SK-N-SH (cell line): ENCODE results near the gene CDK5. TPM values are rescaled to one million over a fixed set of nuclear protein-coding genes. Genes with fewer than 3 reads are reported as not detected.

ENCODE experiments used
- CTCF ChIA-PET: fragments of 300-600, 350-600 bp; formaldehyde crosslinking; extraction: SDS; loops from one replicate; lab custom pipeline; 2021; lab: Yijun Ruan, JAX
- POLR2A ChIA-PET: fragments of 350-600 bp; sonication (Branson Sonifier 250); formaldehyde crosslinking; extraction: SDS; loops from one replicate; lab custom pipeline; 2020; ENCODE audit warnings: antibody characterized with exemption, inconsistent platforms; lab: Yijun Ruan, JAX
- DNase-seq: peaks from one replicate; pipeline ENCODE4 v3.0.0; 2012
- H2AFZ ChIP-seq: fragments of 200-600 bp; sonication (generic); 2 replicates; pipeline ENCODE4 v1.8.1; 2016; ENCODE audit warnings: antibody characterized with exemption, mild to moderate bottlenecking, low read depth
- H3F3A ChIP-seq: fragments of 200-600 bp; sonication (generic); replicated peaks from 2 replicates; pipeline ENCODE3; 2016; ENCODE audit warnings: antibody characterized with exemption, mild to moderate bottlenecking; ENCODE audit not compliant: insufficient read depth
- H3K27ac ChIP-seq, 2 experiments: fragments of 200-500 bp in 1 of 2; fragments of 200-600 bp in 1 of 2; sonication (Bioruptor generic) in 1 of 2; sonication (generic), shearing (Covaris generic) in 1 of 2; 2 replicates each; pipeline versions ENCODE4 v1.5.1 to v1.6.1; 2014 to 2016; ENCODE audit warnings: low read depth in 2 of 2, inconsistent platforms in 1 of 2, low read length in 1 of 2, mild to moderate bottlenecking in 1 of 2, mixed read lengths in 1 of 2
- H3K27me3 ChIP-seq: fragments of 200-600 bp; sonication (generic), shearing (Covaris generic); 2 replicates; pipeline ENCODE4 v1.6.1; 2016; ENCODE audit warnings: mixed run types; ENCODE audit not compliant: insufficient read depth
- H3K36me3 ChIP-seq, 2 experiments: fragments of 200-500 bp in 1 of 2; fragments of 200-600 bp in 1 of 2; sonication (Bioruptor generic) in 1 of 2; sonication (generic) in 1 of 2; replicated peaks in 1 of 2; 2 replicates each; pipeline versions ENCODE3 to v1.5.1; 2014 to 2016; ENCODE audit warnings: low read length in 1 of 2, mild to moderate bottlenecking in 1 of 2; ENCODE audit not compliant: insufficient read depth in 2 of 2, control insufficient read depth in 1 of 2
- H3K4me1 ChIP-seq, 2 experiments: fragments of 200-500 bp in 1 of 2; fragments of 200-600 bp in 1 of 2; sonication (Bioruptor generic) in 1 of 2; sonication (generic), shearing (Covaris generic) in 1 of 2; 2 replicates each; pipeline versions ENCODE4 v1.5.1 to v1.6.1; 2014 to 2016; ENCODE audit warnings: low read depth in 1 of 2, low read length in 1 of 2, mixed run types in 1 of 2; ENCODE audit not compliant: insufficient read depth in 2 of 2, control insufficient read depth in 1 of 2
- H3K4me2 ChIP-seq: fragments of 200-600 bp; sonication (generic), shearing (Covaris generic); 2 replicates; pipeline ENCODE4 v1.6.1; 2017; ENCODE audit warnings: mixed run types
- H3K4me3 ChIP-seq, 2 experiments: fragments of 200-500 bp in 1 of 2; fragments of 200-600 bp in 1 of 2; sonication (Bioruptor generic) in 1 of 2; sonication (generic), shearing (Covaris generic) in 1 of 2; 2 replicates each; pipeline versions ENCODE4 v1.5.1 to v1.8.1; 2014 to 2016; ENCODE audit warnings: low read depth in 2 of 2, inconsistent platforms in 1 of 2, low read length in 1 of 2, mild to moderate bottlenecking in 1 of 2, mixed read lengths in 1 of 2, moderate library complexity in 1 of 2
- H3K79me2 ChIP-seq: fragments of 200-600 bp; sonication (generic); 2 replicates; pipeline ENCODE4 v1.8.1; 2017; ENCODE audit warnings: mild to moderate bottlenecking; ENCODE audit not compliant: insufficient read depth
- H3K9ac ChIP-seq: fragments of 200-600 bp; sonication (generic); 2 replicates; pipeline ENCODE4 v1.6.1; 2017; ENCODE audit warnings: mixed run types
- H3K9me2 ChIP-seq: fragments of 200-600 bp; sonication (generic); 2 replicates; pipeline ENCODE4 v1.6.1; 2017; ENCODE audit warnings: mixed run types
- H3K9me3 ChIP-seq: fragments of 200-600 bp; sonication (generic); 2 replicates; pipeline ENCODE4 v1.6.1; 2017; ENCODE audit warnings: mixed run types, mild to moderate bottlenecking, moderate library complexity
- H4K20me1 ChIP-seq: fragments of 200-600 bp; sonication (generic); 2 replicates; pipeline ENCODE4 v1.6.1; 2017; ENCODE audit warnings: mild to moderate bottlenecking, mixed run types; ENCODE audit not compliant: insufficient read depth
- CHD2 ChIP-seq: fragments of 150-350 bp; IDR thresholded peaks from 2 replicates; pipeline ENCODE4 v1.6.1; 2018; ENCODE audit warnings: low read length; ENCODE audit not compliant: partially characterized antibody
- CTCF ChIP-seq: fragments of 200-600 bp; sonication (generic); IDR thresholded peaks from 2 replicates; pipeline ENCODE4 v1.6.1; 2017; ENCODE audit warnings: antibody characterized with exemption, mild to moderate bottlenecking, moderate library complexity
- EP300 ChIP-seq, 2 experiments: IDR thresholded peaks; 2 replicates each; pipeline versions ENCODE4 v1.4.0 to v1.6.1; 2012; ENCODE audit warnings: borderline replicate concordance in 1 of 2, low read depth in 1 of 2, low read length in 1 of 2
- FOXJ3 ChIP-seq: sonication (generic); formaldehyde crosslinking; IDR thresholded peaks from 2 replicates; pipeline ENCODE4 v1.5.1; 2020; ENCODE audit warnings: mild to moderate bottlenecking, missing genetic modification reagents
- GATA2 ChIP-seq: sonication (generic); formaldehyde crosslinking; IDR thresholded peaks from 2 replicates; pipeline ENCODE4 v1.5.0; 2020; ENCODE audit warnings: mild to moderate bottlenecking, missing genetic modification reagents
- IRF3 ChIP-seq: fragments of 150-350 bp; IDR thresholded peaks from 2 replicates; pipeline ENCODE4 v1.6.1; 2016; ENCODE audit warnings: mild to moderate bottlenecking, low read depth, low read length
- JUND ChIP-seq: IDR thresholded peaks from 2 replicates; pipeline ENCODE4 v1.4.0; 2012
- NFIC ChIP-seq: IDR thresholded peaks from 2 replicates; pipeline ENCODE4 v1.4.0; 2012; ENCODE audit warnings: borderline replicate concordance
- POLR2AphosphoS5 ChIP-seq: IDR thresholded peaks from 2 replicates; pipeline ENCODE4 v1.6.1; 2012; ENCODE audit warnings: low read depth, low read length
- RAD21 ChIP-seq: IDR thresholded peaks from 2 replicates; pipeline ENCODE4 v1.6.1; 2012; ENCODE audit warnings: mild to moderate bottlenecking, low read length
- RCOR1 ChIP-seq: fragments of 150-350 bp; IDR thresholded peaks from 2 replicates; pipeline ENCODE4 v1.6.1; 2017; ENCODE audit warnings: antibody characterized with exemption, low read length
- SMC3 ChIP-seq: IDR thresholded peaks from 2 replicates; pipeline ENCODE4 v1.6.1; 2012; ENCODE audit warnings: low read depth, low read length, improper control_type of control experiment
- TCF12 ChIP-seq: IDR thresholded peaks from 2 replicates; pipeline ENCODE4 v1.4.0; 2012
- YY1 ChIP-seq: IDR thresholded peaks from 2 replicates; pipeline ENCODE4 v1.4.0; 2012; ENCODE audit warnings: low read depth, mild to moderate bottlenecking
- WGBS: methylation state at CpG from one replicate; pipeline ENCODE4 v1.1.6; 2017; ENCODE audit warnings: low lambda C conversion rate; 5-methylcytosine and 5-hydroxymethylcytosine counted together
- polyA plus RNA-seq, 3 experiments: library from polyadenylated mRNA; depleted of rRNA; stranded (reverse); fragments of >200 nt; gene quantifications; 2 replicates each; pipeline ENCODE4 v1.2.3, GENCODE V29; 2012

The CDK5 gene
- polyA plus RNA-seq, 1 of the 3 experiments (the other 2 are of a cell fraction), result 125 TPM

- TF ChIP-seq CTCF (no peak), NFIC (no peak), IRF3 (no peak), CHD2 (no peak), POLR2AphosphoS5 (no peak; the same call in 1 of the 2 replicates), SMC3 (no peak)
Observed at GRCh38 chr7:151078233-151079040, 20.7 kb upstream of the CDK5 start (continued).

GRCh38 chr7:151077705-151078232 is 20.1 kb upstream of the CDK5 start:
- WGBS, result 88% methylated on average over 10 of the region's 10 CpGs
- H3K9me3 ChIP-seq, result no peaks in the 10 kb centered on the region
- no peak overlapping the region for H3K4me3 ChIP-seq
- no peak overlapping the region for H3K4me2 ChIP-seq
- no peaks in the 10 kb centered on the region for H3K9me2 ChIP-seq
- no peak overlapping the region for H2AFZ ChIP-seq
- DNase-seq, result no peak
- CTCF ChIA-PET, result interaction anchor here (1.1 to 21.3 kb wide), 9 partner anchors 9 to 656 kb away, joined by 3 to 474 read pairs (median 9); partner anchors contain the start of genes ABCB8, CDK5 and SLC4A2
- POLR2A ChIA-PET, result interaction anchor here (1.1 kb wide), 1 partner anchor 9 kb away, joined by 3 read pairs; no protein-coding TSS in a partner anchor
- peaks cover 25 to 35% of the 10 kb centered on the region in 2 experiments for H3K4me1 ChIP-seq
- no peak overlapping the region for H3K9ac ChIP-seq
- H3K27ac ChIP-seq, result peak overlapping the region in 1 of 2 experiments; percentile 8; a peak in 1 of 4 replicates
- H3K36me3 ChIP-seq, result peaks cover 25 to 70% of the 10 kb centered on the region in 2 experiments
- peaks cover 44% of the 10 kb centered on the region for H3K79me2 ChIP-seq
- no peaks in the 10 kb centered on the region for H3K27me3 ChIP-seq
- H3F3A ChIP-seq, result peaks cover 36% of the 10 kb centered on the region
- no peaks in the 10 kb centered on the region; the same call in 1 of the 2 replicates for H4K20me1 ChIP-seq
- no peak for TF ChIP-seq GATA2 (CRISPR knock-in tag)
- TF ChIP-seq JUND, result no peak
- no peak for TF ChIP-seq EP300 (IDR thresholded peaks at IDR 0.05; ENCODE audit: borderline replicate concordance in 1 of 2, low read depth in 1 of 2, low read length in 1 of 2)
- no peak for TF ChIP-seq RAD21
- no peak for TF ChIP-seq TCF12
- no peak for TF ChIP-seq SMC3
- TF ChIP-seq RCOR1, result no peak
- TF ChIP-seq FOXJ3, result no peak
- no peak for TF ChIP-seq YY1
